Keratinocyte (primary cell): ENCODE results near the gene DIS3L2. TPM values are rescaled to one million over a fixed set of nuclear protein-coding genes. Genes with fewer than 3 reads are reported as not detected.

Source experiments
- DNase-seq: peaks from one replicate; pipeline ENCODE4 v3.0.0-alpha.2; 2011; ENCODE audit warnings: low read depth, missing footprints, low spot score
- FAIRE-seq: peaks from 2 replicates; lab custom pipeline; 2011; peaks lifted over from hg19 to GRCh38; lab: Jason Lieb, UNC
- H2AFZ ChIP-seq: 2 replicates; pipeline ENCODE4 v1.6.0; 2012; ENCODE audit warnings: low read length, control low read depth, inconsistent platforms; ENCODE audit not compliant: control insufficient read depth
- H3K27ac ChIP-seq: 2 replicates; pipeline ENCODE4 v1.5.1; 2011; ENCODE audit warnings: low read length; ENCODE audit not compliant: control insufficient read depth, insufficient read depth
- H3K27me3 ChIP-seq: 3 replicates; pipeline ENCODE4 v1.6.0; 2011; ENCODE audit warnings: low read length; ENCODE audit not compliant: control insufficient read depth, insufficient read depth; ENCODE audit errors: extremely low read depth
- H3K36me3 ChIP-seq, 2 experiments: 2 replicates in 1 of 2; 3 replicates in 1 of 2; pipeline ENCODE4 v1.5.1; 2011; ENCODE audit warnings: low read length in 2 of 2, mild to moderate bottlenecking in 1 of 2; ENCODE audit not compliant: control insufficient read depth in 2 of 2, insufficient read depth in 2 of 2; ENCODE audit errors: extremely low read depth in 1 of 2
- H3K4me1 ChIP-seq: 3 replicates; pipeline ENCODE4 v1.5.1; 2011; ENCODE audit warnings: low read length; ENCODE audit not compliant: control insufficient read depth, insufficient read depth; ENCODE audit errors: extremely low read depth
- H3K4me2 ChIP-seq: 3 replicates; pipeline ENCODE4 v1.6.0; 2011; ENCODE audit warnings: low read depth, low read length; ENCODE audit not compliant: control insufficient read depth, insufficient read depth; ENCODE audit errors: extremely low read depth
- H3K4me3 ChIP-seq, 3 experiments: fragments of 200-600 bp in 1 of 3; sonication (generic) in 1 of 3; 2 replicates in 2 of 3; 3 replicates in 1 of 3; pipeline ENCODE4 v1.5.1; 2011 to 2016; ENCODE audit warnings: low read length in 3 of 3, mild to moderate bottlenecking in 3 of 3, control low read depth in 2 of 3, inconsistent platforms in 1 of 3, low read depth in 1 of 3, mixed read lengths in 1 of 3, mixed run types in 1 of 3, moderate library complexity in 1 of 3; ENCODE audit not compliant: control insufficient read depth in 2 of 3, insufficient read depth in 2 of 3; ENCODE audit errors: extremely low read depth in 1 of 3
- H3K79me2 ChIP-seq: 2 replicates; pipeline ENCODE4 v1.6.0; 2012; ENCODE audit warnings: low read length; ENCODE audit not compliant: control insufficient read depth, insufficient read depth
- H3K9ac ChIP-seq: 3 replicates; pipeline ENCODE4 v1.6.0; 2011; ENCODE audit warnings: low read length; ENCODE audit not compliant: control insufficient read depth, insufficient read depth; ENCODE audit errors: extremely low read depth
- H3K9me1 ChIP-seq: 3 replicates; pipeline ENCODE4 v1.6.0; 2011; ENCODE audit warnings: low read length; ENCODE audit not compliant: control insufficient read depth, insufficient read depth; ENCODE audit errors: extremely low read depth
- H3K9me3 ChIP-seq: 2 replicates; pipeline ENCODE4 v1.5.1; 2012; ENCODE audit warnings: low read depth, low read length; ENCODE audit not compliant: control insufficient read depth
- H4K20me1 ChIP-seq: 3 replicates; pipeline ENCODE4 v1.6.0; 2011; ENCODE audit warnings: low read length; ENCODE audit not compliant: control insufficient read depth, insufficient read depth; ENCODE audit errors: extremely low read depth
- CTCF ChIP-seq, 3 experiments: IDR thresholded peaks in 1 of 3; conservative IDR thresholded peaks in 1 of 3; optimal IDR thresholded peaks in 1 of 3; 2 replicates in 2 of 3; 3 replicates in 1 of 3; pipeline versions ENCODE3 to v1.5.1; 2011; ENCODE audit warnings: low read length in 3 of 3, mild to moderate bottlenecking in 3 of 3, moderate library complexity in 2 of 3, control low read depth in 1 of 3, inconsistent platforms in 1 of 3; ENCODE audit not compliant: insufficient read depth in 2 of 3; ENCODE audit errors: extremely low read depth in 1 of 3
- EZH2 ChIP-seq: IDR thresholded peaks from one replicate; pipeline ENCODE4 v1.6.1; 2012; ENCODE audit warnings: inconsistent platforms, mild to moderate bottlenecking, low read length, moderate library complexity
- dilution Hi-C: fragments of 300-500 bp; cut with MboI; formaldehyde crosslinking; loops from one replicate; pipeline ENCODE4 v1.7.0; 2020; ENCODE audit warnings: low sequenced_read_pairs; ENCODE audit not compliant: extremely low pct_ligation_motif_present
- polyA plus RNA-seq, 5 experiments: library from polyadenylated mRNA; depleted of rRNA in 3 of 5; stranded (reverse) in 3 of 5; stranded (forward) in 1 of 5; unstranded in 1 of 5; fragments of >200 nt; gene quantifications; 1 replicate in 1 of 5; 2 replicates in 3 of 5; 3 replicates in 1 of 5; pipeline versions ENCODE4 v1.2.1 to v1.2.3, GENCODE V29; 2011 to 2012; ENCODE audit warnings: missing spikeins in 2 of 5, low read depth in 1 of 5, low replicate concordance in 1 of 5

DIS3L2 gene
- polyA plus RNA-seq, 1 donor (not counting 4 experiments of a cell fraction or from before 2014, with no cell fraction given) = 8.6 TPM

GRCh38 chr2:232293191-232293590, 331.7 kb downstream of the DIS3L2 start:
- no peak for FAIRE-seq
- Histone ChIP-seq H3K9ac (no peak overlapping the region), H3K79me2 (no peaks in the 10 kb centered on the region), H3K9me1 (peaks cover 2% of the 10 kb centered on the region), H3K36me3 (peaks cover 3% of the 10 kb centered on the region in 2 experiments), H3K4me3 (no peak overlapping the region), H2AFZ (no peak overlapping the region), H3K27me3 (no peaks in the 10 kb centered on the region), H3K9me3 (no peaks in the 10 kb centered on the region), H3K27ac (no peak overlapping the region), H3K4me2 (no peak overlapping the region), H4K20me1 (no peaks in the 10 kb centered on the region), H3K4me1 (peaks cover 6% of the 10 kb centered on the region)
- TF ChIP-seq EZH2 (no peak), CTCF (optimal IDR thresholded peaks at IDR 0.05 in 1 of 3, IDR thresholded peaks at IDR 0.05 in 1 of 3, conservative IDR thresholded peaks at IDR 0.05 in 1 of 3; ENCODE audit: extremely low read depth in 1 of 3, insufficient read depth in 2 of 3, low read length in 3 of 3) (no peak)
- DNase-seq = no peak
- dilution Hi-C loops = no loop called here

GRCh38 chr2:232295971-232296370, 334.5 kb downstream of the DIS3L2 start:
- peaks cover 2% of the 10 kb centered on the region for H3K9me1 ChIP-seq
- dilution Hi-C loops = no loop called here
- TF ChIP-seq CTCF (optimal IDR thresholded peaks at IDR 0.05 in 1 of 3, IDR thresholded peaks at IDR 0.05 in 1 of 3, conservative IDR thresholded peaks at IDR 0.05 in 1 of 3; ENCODE audit: extremely low read depth in 1 of 3, insufficient read depth in 2 of 3, low read length in 3 of 3) (no peak), EZH2 (no peak)

More at GRCh38 chr2:232295971-232296370, 334.5 kb downstream of the DIS3L2 start:
- Histone ChIP-seq H3K27ac (no peak overlapping the region), H3K4me3 (no peak overlapping the region), H3K27me3 (no peaks in the 10 kb centered on the region), H3K36me3 (peaks cover 8 to 10% of the 10 kb centered on the region in 2 experiments), H2AFZ (no peak overlapping the region), H3K79me2 (no peaks in the 10 kb centered on the region), H3K9ac (no peak overlapping the region), H3K9me3 (no peaks in the 10 kb centered on the region), H4K20me1 (no peaks in the 10 kb centered on the region), H3K4me2 (no peak overlapping the region), H3K4me1 (peaks cover 6% of the 10 kb centered on the region)
- DNase-seq (no peak), FAIRE-seq (no peak)
